ENCODE measurements around the gene KRTAP5-3. TPM values are rescaled to one million over a fixed set of nuclear protein-coding genes. Genes with fewer than 3 reads are reported as not detected.

Gene KRTAP5-3
- total RNA-seq, 4 donors from 2014 or later: 16.2 TPM; not detected in 3

- no peak for DNase-seq (ENCODE audit: low spot score in 2 of 2)
- intact Hi-C loops (cut with DNase I; ENCODE audit: low total_unique reads): no loop called here
- 79 to 81% methylated on average over 2 to 5 of the region's 5 CpGs for WGBS, 2 donors
- no peak overlapping the region for H3K4me3 ChIP-seq (ENCODE audit: low read depth, poor library complexity, severe bottlenecking)
- TF ChIP-seq, protein P1, sequence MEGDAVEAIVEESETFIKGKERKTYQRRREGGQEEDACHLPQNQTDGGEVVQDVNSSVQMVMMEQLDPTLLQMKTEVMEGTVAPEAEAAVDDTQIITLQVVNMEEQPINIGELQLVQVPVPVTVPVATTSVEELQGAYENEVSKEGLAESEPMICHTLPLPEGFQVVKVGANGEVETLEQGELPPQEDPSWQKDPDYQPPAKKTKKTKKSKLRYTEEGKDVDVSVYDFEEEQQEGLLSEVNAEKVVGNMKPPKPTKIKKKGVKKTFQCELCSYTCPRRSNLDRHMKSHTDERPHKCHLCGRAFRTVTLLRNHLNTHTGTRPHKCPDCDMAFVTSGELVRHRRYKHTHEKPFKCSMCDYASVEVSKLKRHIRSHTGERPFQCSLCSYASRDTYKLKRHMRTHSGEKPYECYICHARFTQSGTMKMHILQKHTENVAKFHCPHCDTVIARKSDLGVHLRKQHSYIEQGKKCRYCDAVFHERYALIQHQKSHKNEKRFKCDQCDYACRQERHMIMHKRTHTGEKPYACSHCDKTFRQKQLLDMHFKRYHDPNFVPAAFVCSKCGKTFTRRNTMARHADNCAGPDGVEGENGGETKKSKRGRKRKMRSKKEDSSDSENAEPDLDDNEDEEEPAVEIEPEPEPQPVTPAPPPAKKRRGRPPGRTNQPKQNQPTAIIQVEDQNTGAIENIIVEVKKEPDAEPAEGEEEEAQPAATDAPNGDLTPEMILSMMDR (IDR thresholded peaks at IDR 0.05): no peak
- no peak for TF ChIP-seq POLR2A (IDR thresholded peaks at IDR 0.05)
These were observed 42.4 kb downstream of the KRTAP5-3 start for GRCh38 chr11:1565904-1566247.

DNA sequence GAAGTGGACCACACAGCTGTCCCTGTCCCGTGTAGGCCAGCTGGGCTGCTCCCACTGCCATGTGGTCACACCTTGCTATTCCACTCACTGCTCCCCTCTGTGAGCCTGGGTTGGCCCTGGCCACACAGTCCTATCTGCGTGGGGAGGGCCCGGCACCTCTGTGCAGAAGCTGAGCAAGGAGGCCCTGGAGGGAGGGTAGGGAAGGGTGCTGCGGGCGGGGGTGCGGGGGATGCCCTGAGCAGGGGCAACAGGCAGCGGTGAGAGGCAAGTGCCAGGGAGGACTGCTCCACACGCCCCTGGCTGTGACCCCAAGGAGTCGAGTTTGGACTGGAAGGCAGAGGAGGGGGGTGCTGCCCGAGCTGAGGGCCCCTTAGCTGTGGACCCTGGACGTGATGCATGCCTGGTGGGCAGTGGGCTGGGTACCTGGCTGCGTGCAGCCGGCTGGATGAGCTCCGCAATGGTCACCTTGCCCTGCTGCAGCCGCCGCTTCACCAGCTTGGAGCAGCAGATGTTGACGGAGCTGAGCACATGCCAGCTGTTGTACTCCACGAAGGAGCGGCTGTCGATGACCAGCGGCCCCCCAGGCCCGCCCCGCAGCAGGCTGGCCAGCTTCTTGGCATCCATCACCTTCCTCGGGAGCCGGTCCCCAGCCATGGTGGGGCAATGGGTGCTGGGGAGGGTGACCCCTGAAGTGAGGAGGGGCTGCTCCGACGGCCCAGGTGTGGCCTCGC, 42.9 kb downstream of the KRTAP5-3 start:
- whole genome bisulfite sequencing, 2 donors: 90 to 91% methylated on average over 15 to 19 of the region's 28 CpGs
- intact Hi-C loops (cut with DNase I; ENCODE audit: low total_unique reads): no loop called here
- DNase-seq (ENCODE audit: low spot score in 2 of 2): no peak

GRCh38 chr11:1564535-1565172, 43.6 kb downstream of the KRTAP5-3 start:
- WGBS, 2 donors: 42 to 50% methylated on average over 15 to 16 of the region's 16 CpGs
- no peak for DNase-seq (ENCODE audit: low spot score in 2 of 2)
- no peak for TF ChIP-seq POLR2A (IDR thresholded peaks at IDR 0.05)
- TF ChIP-seq, protein P1 (IDR thresholded peaks at IDR 0.05): no peak
- intact Hi-C loops (cut with DNase I; ENCODE audit: low total_unique reads): no loop called here
- H3K4me3 ChIP-seq (ENCODE audit: low read depth, poor library complexity, severe bottlenecking): no peak overlapping the region

More for the DNA sequence above, 42.9 kb downstream of the KRTAP5-3 start:
- TF ChIP-seq, protein P1 (IDR thresholded peaks at IDR 0.05): no peak
- TF ChIP-seq POLR2A (IDR thresholded peaks at IDR 0.05): no peak
- no peak overlapping the region for H3K4me3 ChIP-seq (ENCODE audit: low read depth, poor library complexity, severe bottlenecking)

DNA sequence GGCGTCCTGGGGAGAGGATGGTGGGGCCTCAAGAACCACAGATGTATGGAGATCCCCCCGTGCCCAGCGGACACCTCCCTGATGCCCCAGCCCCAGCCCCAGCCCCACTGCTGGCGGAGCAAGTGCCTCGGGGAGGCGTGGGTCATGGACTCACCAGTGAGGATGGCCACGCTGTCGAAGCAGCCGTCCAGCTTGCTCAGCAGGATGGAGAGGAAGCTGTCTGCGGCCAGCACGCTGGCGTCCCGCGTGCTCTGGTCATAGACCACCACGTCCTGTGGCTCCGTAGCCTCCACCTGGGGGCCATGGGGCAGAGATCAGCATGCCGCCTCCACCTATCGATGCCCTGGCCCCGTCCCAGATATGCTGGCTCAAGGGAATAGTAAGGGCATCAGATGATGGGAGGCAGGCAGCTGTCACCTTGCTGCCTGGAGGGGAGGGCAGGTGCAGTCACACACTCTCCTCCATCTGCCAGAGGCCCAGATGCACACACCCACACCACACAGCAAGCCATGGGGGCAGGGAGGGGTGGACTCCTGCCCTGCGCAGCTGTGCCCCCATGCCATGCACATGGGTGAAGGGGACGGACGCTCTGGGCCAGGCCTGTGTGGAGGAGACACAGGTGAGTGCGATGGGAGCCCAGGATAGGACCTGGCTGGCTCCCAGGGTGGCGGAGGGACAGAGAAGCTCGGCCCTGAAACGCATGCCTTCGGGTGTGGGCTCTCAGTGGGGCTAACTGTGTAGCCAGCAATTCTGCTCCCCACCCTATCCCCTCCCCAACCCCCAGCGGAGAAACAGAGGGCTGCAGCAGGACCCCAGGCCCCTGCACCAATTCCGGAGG, 44.3 kb downstream of the KRTAP5-3 start:
- DNase-seq (ENCODE audit: low spot score in 2 of 2): no peak
- intact Hi-C loops (cut with DNase I; ENCODE audit: low total_unique reads): no loop called here
- WGBS, 2 donors: 85 to 89% methylated on average over 13 to 26 of the region's 29 CpGs
- TF ChIP-seq, protein P1 (IDR thresholded peaks at IDR 0.05): no peak
- no peak for TF ChIP-seq POLR2A (IDR thresholded peaks at IDR 0.05)
- no peak overlapping the region for H3K4me3 ChIP-seq (ENCODE audit: low read depth, poor library complexity, severe bottlenecking)

- TF ChIP-seq, protein P1 (IDR thresholded peaks at IDR 0.05): no peak
- TF ChIP-seq POLR2A (IDR thresholded peaks at IDR 0.05): no peak
- no peak overlapping the region for H3K4me3 ChIP-seq (ENCODE audit: low read depth, poor library complexity, severe bottlenecking)
- no peak for DNase-seq (ENCODE audit: low spot score in 2 of 2)
- 69 to 77% methylated on average over 8 to 11 of the region's 12 CpGs for WGBS, 2 donors
- intact Hi-C loops (cut with DNase I; ENCODE audit: low total_unique reads): no loop called here
These were observed 45.1 kb downstream of the KRTAP5-3 start for GRCh38 chr11:1563149-1563638.

Measured in lower leg skin (tissue), 4 donors.